Measurements from ENCODE around the gene METTL16.
"Not testable (repeated sequence)": the region's sequence is repeated elsewhere in the genome, so short reads cannot be mapped to it uniquely, and the experiment has no call there.

Gene METTL16

GRCh38 chr17:2502871-2503580, 8.7 kb downstream of the METTL16 start:
- no peak for DNase-seq

DNA sequence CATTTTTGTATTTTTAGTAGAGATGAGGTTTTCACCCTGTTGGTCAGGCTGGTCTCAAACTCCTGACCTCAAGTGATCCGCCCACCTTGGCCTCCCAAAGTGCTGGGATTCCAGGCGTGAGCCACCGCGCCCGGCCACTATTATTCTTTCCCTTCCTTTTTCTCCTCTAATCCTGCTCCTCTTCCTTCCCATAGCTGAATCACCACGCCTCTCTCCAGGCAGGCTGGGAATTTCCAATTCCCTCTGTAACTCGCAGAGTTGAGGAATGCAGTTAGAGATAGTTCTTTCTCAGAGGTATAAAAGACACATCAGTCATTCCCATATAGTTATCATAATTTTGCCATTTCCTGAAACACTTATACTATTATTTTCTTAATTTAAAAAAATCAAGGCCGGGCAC, 11.2 kb downstream of the METTL16 start:
- DNase-seq, result no peak

- not testable (repeated sequence) for DNase-seq
These were observed 22.4 kb downstream of the METTL16 start for GRCh38 chr17:2489286-2489685.

DNA sequence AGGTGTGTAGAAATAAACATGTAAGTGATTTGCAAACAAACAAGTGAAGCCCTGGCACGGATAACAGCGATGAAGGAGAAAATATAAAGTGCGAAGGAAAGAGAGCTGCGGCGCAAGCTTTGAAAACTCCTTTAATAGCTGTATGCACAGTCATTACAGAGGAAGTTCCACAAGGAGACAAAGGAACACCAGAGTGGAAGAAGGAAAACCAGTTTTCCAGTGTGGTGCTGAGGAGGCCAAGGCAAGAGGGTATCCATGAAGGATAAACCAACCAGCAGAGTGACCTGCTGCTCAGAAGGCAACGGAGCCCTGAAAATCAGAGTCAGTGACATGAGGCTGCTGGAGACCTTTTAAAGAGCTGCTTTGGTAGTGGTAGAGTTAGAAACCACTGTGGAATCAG, 24.4 kb downstream of the METTL16 start:
- no peak for DNase-seq

DNA sequence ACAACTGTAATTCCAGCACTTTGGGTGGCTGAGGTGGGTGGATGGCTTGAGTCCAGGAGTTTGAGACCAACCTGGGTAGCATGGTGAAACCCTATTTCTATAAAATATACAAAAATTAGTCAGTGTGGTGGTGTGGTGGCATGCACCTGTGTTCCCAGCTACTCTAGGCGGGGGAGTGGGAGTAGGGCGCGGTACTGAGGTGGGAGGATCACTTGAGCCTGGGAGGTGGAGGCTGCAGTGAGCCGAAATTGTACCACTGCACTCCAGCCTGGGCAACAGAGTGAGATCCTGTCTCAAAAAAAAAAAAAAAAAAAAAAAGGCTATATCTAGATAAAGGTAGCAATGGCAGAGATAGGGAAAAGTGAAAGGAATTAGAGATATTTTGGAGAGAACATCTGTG, 25.0 kb downstream of the METTL16 start:
- not testable (repeated sequence) for DNase-seq

- no peak for DNase-seq
These were observed 25.7 kb downstream of the METTL16 start for GRCh38 chr17:2485970-2486369.

- no peak for DNase-seq
These were observed 26.1 kb downstream of the METTL16 start for GRCh38 chr17:2485543-2485942.

GRCh38 chr17:2484876-2485275, 26.8 kb downstream of the METTL16 start:
- DNase-seq, result no peak

DNA sequence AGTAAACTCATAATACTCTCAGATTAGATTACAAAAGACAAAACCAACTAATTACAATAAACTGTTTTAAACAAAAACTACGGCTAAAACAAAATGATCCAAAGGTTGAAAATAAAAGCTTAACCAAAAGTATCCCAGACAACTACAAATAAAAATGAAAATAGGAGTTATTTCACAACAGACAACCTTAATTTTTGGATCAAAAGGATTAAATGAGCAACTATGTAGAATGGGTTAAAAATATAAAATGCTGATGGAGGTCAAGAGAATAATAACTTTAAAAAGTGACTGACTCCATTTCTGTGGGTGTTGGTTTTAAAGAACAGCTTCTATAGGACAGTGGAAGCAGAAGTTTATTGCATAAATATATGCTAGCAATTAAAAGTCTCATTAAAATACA, 28.6 kb downstream of the METTL16 start:
- no peak for DNase-seq

DNA sequence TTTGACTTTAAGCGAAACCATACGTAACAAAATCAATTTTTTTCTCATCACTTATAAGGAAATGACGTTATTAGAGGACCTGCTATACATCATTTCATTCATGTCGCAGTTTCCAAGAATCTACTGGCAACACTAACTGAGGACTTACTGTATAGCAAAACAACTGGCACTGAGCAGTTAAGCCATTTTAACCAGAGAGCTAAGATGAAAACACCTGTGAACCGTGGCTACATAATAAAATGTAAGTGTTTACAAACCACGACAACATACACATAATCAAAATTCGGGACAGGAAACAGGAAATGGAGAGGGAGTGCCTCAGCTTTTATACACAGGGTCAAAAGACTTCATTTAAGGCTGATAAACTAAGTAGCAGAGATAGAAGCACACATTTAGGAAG, 29.5 kb downstream of the METTL16 start:
- no peak for DNase-seq

GRCh38 chr17:2481760-2482159, 29.9 kb downstream of the METTL16 start:
- DNase-seq, result no peak

- DNase-seq, result no peak
These were observed 33.2 kb downstream of the METTL16 start for GRCh38 chr17:2478458-2478857.

DNA sequence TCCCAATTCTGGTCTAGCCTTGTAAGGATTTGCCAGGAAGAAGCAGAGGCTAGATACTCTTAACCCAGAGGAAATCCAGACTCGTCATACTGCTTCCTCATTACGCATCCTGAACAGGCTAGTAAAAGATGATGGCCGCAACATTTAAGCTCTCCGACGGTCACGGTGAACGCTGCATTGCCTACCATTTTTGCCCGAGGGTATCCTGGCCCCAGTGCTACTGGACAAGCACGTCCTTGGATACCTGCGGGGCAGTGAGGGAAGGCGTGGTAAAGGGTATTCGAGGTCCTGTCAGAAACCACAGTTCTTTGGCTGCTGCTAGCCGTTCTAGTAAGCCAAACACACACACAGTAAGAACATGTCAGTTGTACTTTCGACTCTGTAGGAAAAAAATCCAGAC, 36.6 kb downstream of the METTL16 start:
- no peak for DNase-seq

DNA sequence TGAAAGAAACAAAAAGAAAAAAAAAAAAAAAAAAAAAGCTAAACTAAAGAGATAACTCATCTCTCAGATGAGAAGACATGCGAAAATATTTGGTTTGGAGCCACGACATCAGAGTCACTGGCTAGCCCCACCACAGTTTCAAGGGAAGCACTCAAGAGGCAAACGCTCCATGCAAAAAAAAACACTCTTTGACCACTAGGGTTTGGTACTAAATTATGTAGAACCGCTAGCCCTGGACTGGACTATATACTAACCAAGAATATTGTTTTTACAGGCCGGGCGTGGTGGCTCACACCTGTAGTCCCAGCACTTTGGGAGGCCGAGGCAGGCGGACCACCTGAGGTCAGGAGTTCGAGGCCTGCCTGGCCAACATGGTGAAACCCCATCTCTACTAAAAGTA, 37.3 kb downstream of the METTL16 start:
- DNase-seq, result no peak

DNA sequence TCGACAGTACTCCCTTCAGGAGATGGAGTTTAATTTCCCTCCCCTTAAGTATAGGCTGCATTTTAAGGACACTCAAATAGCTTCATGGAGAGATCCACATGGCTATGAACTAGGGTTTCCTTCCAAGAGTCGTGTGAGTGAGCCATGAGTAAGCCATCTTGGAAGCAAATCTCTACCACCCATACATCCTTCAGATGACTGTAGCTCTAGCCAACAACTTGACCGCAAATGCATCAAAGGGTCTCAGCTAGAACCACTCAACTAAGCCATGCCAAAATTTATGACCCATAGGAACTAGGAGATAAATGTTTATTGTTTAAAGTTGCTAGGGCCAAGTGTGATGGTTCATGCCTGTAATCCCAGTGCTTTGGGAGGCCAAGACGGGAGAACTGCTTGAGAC, 43.4 kb downstream of the METTL16 start:
- DNase-seq, result no peak

DNA sequence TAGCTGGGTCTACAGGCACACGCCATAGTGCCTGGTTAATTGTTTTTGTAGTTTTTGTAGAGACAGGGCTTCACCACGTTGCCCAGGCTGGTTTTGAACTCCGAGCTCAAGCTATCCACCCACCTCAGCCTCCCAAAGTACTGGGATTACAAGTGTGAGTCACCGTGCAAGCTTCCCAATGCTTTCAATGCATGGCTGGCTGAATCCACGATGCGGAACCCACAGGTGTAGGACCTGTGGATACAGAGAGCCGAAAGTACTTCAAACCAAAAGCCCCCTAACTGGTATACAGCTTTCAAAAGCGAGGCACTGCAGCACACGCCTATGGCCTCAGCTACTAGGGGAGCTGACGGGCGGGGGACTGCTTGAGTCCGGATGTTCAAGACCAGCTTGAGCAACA, 44.8 kb downstream of the METTL16 start:
- no peak for DNase-seq

GRCh38 chr17:2462481-2462880, 49.2 kb downstream of the METTL16 start:
- no peak for DNase-seq

- no peak for DNase-seq
These were observed 51.8 kb downstream of the METTL16 start for GRCh38 chr17:2459917-2460271.

DNA sequence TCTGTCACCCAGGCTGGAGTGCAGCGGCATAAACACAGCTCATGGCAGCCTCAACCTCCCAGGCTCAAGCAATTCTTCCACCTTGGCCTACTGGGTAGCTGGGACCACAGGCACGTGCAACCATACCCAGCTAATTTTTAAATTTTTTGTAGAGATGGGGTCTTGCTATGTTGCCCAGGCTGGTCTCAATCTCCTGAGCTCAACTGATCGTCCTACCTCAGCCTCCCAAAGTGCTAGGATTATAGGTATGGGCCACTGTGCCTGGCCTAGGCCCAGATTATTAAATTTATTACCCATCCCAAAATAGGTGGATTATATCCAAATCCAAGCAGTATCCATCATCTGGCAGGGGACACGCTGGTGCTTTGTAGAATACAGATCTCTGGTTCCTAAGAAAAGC, 53.8 kb downstream of the METTL16 start:
- no peak for DNase-seq

GRCh38 chr17:2456475-2456874, 55.2 kb downstream of the METTL16 start:
- no peak for DNase-seq

- no peak for DNase-seq
These were observed 55.7 kb downstream of the METTL16 start for GRCh38 chr17:2455956-2456355.

- DNase-seq, result no peak
These were observed 57.8 kb downstream of the METTL16 start for GRCh38 chr17:2453866-2454265.

DNA sequence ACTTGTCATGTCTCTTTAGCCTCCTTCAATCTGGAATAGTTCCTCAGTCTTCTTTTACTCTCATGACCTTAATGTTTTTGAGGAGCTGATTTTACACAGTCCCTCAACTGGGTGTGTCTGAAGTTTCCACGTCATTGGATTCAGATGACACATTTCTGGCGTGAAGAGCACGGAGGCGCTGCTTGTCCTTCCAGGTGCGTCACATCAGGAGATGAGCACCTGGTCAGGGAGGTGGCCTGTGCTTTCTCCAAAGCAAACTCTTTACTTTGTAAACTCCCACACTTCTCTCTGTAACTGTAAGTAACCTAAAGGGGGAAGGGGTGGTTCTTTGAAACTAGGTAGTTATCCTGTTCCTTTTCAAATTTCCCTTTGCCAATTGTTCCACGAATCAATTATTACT, 58.4 kb downstream of the METTL16 start:
- DNase-seq, result no peak

DNA sequence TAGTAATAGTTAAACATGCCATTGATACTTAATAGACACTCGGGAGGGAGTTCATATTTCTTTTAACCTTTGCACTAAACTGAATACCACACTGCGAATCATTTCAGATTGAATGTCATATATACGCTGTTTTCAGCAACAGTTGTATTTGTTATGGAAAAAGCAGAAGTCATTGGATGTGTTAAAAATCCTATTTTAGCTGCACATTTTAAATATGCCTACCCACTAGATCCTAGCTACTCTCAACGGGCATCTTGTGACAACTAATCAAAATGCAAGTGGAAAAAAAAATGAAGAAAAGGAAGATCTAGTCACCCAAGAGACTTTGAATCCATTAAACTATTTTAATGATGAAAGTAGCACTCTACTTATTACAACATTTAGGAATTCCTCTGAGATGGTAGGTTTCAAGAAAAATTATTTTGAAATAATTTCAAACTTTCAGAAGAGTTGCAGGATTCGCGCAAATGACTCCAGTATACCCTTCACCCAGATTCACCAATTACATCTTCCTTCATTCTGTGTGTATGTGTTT, 59.4 kb downstream of the METTL16 start:
- DNase-seq, result no peak

DNA sequence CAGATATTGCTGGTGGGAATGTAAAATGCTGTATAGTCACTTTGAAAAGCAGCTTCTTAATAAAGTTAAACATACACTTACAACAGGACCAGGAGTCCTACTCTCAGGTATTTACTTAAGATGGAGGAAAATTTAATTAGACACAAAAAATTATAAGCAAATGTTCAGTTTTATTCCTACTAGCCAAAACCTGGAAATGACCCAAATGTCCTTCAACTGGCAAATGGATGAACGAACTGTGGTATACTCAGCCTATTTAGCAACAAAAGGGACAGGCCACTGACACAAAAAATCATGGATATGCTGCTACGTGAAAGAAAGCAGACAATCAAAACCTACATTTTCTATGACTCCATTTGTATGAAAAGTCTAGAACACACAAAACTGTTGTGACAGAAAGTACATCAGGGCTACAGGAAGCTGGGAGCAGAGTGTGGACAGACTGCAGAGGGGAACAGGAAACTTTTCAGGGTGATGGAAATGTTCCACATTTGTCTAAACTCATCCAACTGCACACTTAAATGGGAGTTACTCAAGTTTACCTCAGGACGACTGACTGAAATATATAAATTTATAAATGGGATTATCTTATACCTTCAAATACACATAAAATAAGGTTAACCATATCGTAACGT, 61.6 kb downstream of the METTL16 start:
- DNase-seq, result no peak
